ENCODE results near the gene KIAA1958.

KIAA1958 gene

DNA sequence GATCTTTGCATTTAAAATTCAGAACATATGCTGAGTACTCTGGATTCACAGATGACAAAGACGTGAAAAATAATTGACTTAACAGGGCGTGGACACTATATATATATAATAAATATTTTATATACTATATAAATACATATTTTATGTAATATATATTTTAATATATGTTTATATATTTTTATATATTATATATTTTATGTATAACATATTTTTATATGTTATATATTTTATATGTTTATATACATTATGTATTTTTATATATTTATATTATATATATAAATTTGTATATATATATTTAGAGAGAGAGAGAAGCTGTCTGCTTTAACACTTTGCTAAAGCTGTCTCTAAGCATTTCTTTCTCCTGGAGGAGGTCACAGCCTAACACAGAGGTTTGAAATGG is 118.2 kb downstream of the KIAA1958 start:
- no peak for DNase-seq (ENCODE audit: low spot score)

DNA sequence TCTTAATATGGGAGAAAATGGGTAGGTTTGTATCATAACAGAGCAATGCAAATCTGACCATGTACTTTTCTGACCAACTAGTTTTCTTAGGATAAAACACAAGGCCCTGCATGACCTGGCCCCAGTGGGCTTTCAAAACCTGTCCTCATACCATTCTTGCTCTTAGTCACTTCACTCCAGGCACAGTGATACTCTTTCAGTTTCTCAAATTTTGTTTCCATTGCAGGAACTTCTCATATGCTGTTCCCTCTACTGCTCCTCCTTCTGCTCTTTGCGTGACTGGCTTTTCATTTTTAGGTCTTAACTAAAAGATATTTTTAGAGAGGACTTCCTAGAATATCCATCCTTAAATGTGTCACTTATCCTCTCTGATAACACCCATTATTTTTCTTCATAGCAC is 118.9 kb downstream of the KIAA1958 start:
- no peak for DNase-seq (ENCODE audit: low spot score)

- no peak for DNase-seq (ENCODE audit: low spot score)
Measured at GRCh38 chr9:112605963-112606699, 119.5 kb downstream of the KIAA1958 start.

DNA sequence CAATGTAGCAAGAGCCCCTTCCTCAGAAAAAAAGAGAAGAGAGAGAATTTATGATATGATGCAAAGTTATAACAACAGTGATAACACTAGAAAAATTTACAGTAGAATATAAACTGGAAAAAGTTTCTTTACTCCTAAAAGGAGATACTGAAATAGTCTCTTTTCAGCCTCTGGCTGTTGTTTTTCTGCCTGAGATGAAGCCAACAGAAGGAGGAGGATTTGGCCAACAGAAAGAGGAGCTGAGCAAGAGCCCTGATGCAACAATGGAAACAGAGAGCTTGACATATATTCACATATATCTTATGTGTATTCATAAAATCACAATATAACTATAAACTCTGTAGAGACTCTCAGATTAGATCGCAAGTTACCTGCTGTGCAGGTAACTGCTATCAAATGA is 122.2 kb downstream of the KIAA1958 start:
- DNase-seq (ENCODE audit: low spot score) = no peak

DNA sequence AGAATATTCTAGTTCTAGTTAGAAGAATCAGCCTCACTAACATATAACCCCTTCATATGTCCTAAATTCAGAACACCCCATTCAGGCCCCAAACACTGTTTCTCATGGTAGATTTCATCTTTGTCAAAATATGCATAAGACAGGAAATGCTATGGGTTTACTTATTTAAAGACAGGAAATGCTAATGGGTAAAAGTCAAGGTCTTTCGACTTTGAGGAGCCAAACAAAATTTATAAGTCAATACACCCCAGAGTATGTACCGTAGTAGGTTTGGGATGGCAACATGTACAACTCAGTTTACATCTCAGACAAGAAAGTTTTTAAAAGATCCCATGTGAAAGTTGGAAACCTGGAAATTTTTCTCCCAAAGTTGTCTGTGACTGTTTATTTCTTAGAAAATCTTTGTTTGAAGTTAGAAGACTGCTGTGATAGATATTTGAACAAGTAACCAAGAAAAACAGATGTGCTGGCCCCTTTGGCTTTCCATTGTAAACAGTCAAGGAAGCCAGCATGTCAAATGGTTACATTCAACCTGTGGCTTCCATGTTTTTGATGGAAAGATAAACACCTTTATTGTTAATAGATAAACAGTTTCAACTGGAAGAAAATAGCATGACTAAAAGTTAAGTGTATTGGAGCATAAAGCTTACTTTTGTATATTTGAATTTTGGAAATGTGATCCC is 129.1 kb downstream of the KIAA1958 start:
- no peak for DNase-seq (ENCODE audit: low spot score)

DNA sequence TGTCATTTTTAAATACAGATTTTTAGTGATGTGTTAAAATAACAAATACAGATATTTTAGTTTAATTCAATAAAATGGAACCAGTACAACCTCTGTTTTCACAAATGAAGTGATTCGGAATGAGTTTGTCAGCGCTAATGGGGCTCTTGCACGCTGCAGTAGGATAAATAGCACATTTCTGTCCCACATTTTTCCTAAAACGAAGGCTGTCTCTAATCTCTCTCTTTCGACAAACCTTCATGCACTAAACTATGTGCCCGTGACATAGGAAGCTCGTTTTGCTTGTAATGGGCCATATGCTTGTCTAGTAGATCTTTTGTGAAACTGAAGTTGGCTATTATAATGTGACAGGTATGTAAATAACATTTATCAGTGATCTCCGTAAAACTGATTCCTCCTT is 130.7 kb downstream of the KIAA1958 start:
- DNase-seq (ENCODE audit: low spot score) = no peak

- no peak for DNase-seq (ENCODE audit: low spot score)
Measured at GRCh38 chr9:112618385-112619009, 131.9 kb downstream of the KIAA1958 start.

GRCh38 chr9:112620388-112620787 is 133.8 kb downstream of the KIAA1958 start:
- no peak for DNase-seq (ENCODE audit: low spot score)

DNA sequence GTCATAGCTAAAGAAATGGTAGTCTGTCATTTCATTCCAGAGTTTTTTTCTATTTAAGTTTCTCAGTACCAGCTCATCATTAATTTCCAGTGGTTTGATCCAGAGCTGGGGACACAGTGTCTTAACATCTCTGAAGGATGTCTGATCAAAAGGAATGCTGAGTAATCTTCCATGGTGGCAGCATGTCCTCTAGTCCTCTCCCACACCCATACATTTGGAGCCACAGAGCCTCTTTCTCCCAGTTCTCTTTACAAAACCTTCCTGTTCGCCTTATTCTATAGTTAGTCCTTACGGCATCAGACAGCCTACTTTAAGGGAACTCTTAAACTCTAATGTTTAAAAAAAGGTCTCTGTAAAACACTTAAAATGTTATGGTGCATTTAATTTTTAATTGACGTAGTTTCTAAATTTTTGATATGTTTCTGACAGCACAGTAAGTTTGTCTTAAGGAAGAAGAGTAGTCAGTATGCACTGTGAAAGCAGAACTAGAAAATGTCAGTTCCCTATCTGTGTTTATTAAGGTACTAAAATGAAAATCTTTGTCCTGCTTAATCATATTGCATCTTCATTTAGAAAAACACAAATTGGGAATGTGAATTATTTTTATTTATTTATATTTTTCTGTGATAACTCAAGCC is 134.5 kb downstream of the KIAA1958 start:
- DNase-seq (ENCODE audit: low spot score) = no peak

- no peak for DNase-seq (ENCODE audit: low spot score)
Measured at GRCh38 chr9:112623198-112623597, 136.6 kb downstream of the KIAA1958 start.

DNA sequence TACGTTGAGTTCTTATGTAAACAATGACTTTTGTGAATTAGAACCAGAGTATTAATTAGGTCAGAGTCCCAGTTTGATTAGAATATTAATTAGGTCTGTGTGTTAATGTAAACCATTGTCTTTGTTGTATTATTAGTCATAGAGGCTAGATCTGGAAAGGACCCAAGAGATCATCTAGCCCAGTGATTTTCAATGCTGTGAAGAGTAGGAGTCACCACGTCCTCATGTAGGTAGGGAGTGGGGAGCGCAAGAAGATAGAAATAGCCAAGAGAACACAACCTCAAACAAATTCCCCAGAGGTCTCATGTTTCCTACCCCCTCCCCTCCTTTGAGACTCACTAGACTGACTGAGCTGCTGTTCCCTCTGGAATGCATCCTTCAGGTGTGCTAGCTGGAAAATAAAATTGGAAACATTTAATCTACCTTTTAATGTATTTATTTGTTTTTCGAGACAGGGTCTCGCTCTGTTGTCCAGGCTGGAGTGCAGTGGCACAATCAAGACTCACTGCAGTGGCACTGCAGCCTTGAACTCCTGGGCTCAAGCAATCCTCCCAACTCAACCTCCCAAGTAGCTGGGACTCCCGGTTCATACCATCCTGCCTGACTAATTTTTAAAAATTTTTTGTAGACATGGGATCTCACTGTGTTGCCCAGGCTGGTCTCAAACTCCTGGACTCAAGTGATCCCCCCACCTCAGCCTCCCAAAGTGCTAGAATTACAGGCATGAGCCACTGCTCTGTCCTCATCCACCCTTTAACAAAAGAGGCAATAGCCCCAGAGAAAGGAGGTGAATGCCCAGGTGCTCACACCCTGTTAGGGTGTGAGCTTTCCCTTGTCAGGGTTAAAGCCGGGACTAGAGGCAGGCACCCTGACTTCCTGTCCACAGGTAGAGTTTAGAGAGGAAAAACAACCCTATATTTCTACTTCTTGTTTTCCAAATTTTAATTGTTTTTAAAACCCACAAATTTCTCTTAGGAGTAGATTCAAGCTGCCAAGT is 138.4 kb downstream of the KIAA1958 start:
- DNase-seq (ENCODE audit: low spot score) = no peak

- DNase-seq (ENCODE audit: low spot score) = no peak
Measured at GRCh38 chr9:112629671-112630485, 143.3 kb downstream of the KIAA1958 start.

DNA sequence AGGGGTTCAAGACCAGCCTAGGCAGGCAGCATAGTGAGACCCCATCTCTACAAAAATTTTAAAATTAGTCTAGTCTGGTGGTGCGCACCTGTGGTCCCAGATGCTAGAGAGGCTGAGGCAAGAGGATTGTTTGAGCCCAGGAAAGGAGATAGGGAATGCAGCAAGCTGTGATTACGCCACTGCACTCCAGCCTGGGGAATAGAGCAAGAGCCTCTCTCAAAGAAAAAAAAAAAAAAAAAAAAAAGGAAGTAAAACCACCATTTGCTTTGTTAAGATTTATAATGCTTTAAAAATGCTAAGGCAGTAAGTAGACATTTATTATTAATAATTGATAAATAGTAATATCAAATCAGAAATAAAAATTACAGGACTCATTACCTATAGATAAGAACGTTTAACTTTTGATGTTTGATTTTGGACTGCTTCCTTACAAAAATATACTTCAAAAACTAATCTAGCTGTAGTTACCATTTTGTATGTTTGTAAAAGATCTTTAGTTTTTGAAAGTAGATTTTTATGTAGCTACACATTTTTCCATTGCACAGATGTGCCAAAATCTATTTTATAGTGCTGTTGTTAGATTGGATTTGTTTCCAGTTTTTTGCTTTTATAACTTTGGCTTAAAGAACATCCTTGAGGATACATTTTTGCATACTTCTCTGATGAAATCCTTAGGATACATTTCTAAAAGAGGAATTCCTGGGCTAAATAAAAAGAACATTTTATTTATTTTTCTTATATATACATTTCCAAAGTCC is 144.9 kb downstream of the KIAA1958 start:
- no peak for DNase-seq (ENCODE audit: low spot score)

GRCh38 chr9:112640311-112640710 is 153.7 kb downstream of the KIAA1958 start:
- DNase-seq (ENCODE audit: low spot score) = no peak

- no peak for DNase-seq (ENCODE audit: low spot score)
Measured at GRCh38 chr9:112642126-112642525, 155.5 kb downstream of the KIAA1958 start.

DNA sequence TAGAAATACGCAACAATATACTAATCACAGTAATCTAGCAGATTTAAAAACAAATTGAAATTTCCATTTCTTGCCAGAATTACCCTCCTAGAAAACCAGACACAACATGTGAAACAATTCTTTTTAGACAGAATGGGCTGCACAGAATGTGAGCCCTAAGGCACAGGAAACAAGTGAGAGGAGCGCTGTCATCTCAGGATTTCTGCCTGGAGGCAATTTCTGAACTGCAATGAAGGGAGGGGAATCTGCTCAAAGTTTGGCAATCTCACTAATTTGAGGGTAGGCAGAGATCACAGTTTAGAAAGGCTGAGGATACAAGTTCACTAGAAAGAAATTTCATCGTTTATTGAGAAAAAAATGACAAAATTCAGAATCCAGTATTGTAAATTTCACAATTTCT is 161.0 kb downstream of the KIAA1958 start:
- no peak for DNase-seq (ENCODE audit: low spot score)

DNA sequence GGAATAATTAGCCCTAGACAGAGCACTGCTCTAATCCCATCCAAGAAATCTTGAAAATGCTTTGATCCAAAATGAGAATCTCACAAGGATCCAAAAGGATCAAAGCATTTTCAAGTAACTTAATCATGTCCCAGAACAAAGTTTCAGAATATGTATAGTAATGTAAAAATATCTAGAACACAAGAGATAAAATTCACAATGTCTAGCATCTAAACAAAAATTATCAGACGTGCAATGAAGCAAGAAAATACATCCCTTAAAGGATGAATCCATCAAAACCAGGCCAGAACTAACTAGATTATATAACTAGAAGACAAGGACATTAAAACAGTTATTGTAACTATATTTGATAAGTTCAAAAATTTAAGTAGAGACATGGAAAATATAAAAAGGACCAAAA is 162.0 kb downstream of the KIAA1958 start:
- DNase-seq (ENCODE audit: low spot score) = no peak

GRCh38 chr9:112654282-112654681 is 167.7 kb downstream of the KIAA1958 start:
- DNase-seq (ENCODE audit: low spot score) = no peak

GRCh38 chr9:112655668-112656067 is 169.0 kb downstream of the KIAA1958 start:
- no peak for DNase-seq (ENCODE audit: low spot score)

- DNase-seq (ENCODE audit: low spot score) = no peak
Measured at GRCh38 chr9:112659906-112660305, 173.3 kb downstream of the KIAA1958 start.

Measured in GM03348 (cell line).